GM13976 (cell line): Measurements from ENCODE around the gene GORASP1.

Experiments
- DNase-seq: peaks from one replicate; pipeline ENCODE4 v3.0.0; 2012; ENCODE audit warnings: low spot score
- CTCF ChIP-seq: IDR thresholded peaks from 2 replicates; pipeline ENCODE4 v1.5.1; 2012; ENCODE audit warnings: borderline replicate concordance, mild to moderate bottlenecking; ENCODE audit not compliant: insufficient read depth; ENCODE audit errors: extremely low read depth, missing control alignments, control extremely low read depth
- in situ Hi-C: fragments of 300-500 bp; cut with MboI; formaldehyde crosslinking; loops from one replicate; pipeline ENCODE4 v1.12.0; 2022; ENCODE audit warnings: low sequenced_read_pairs, mixed read lengths, inconsistent platforms; ENCODE audit not compliant: unreplicated experiment

GORASP1 gene

GRCh38 chr3:39144748-39145380, 37.4 kb upstream of the GORASP1 start:
- no peak for TF ChIP-seq CTCF
- in situ Hi-C loops = no loop called here
- DNase-seq = no peak

- in situ Hi-C loops = no loop called here
- TF ChIP-seq CTCF = no peak
- DNase-seq = no peak
These were observed 36.8 kb upstream of the GORASP1 start for GRCh38 chr3:39144095-39144747.

- no peak for TF ChIP-seq CTCF
- DNase-seq = no peak
- in situ Hi-C loops = no loop called here
These were observed 35.8 kb upstream of the GORASP1 start for GRCh38 chr3:39143051-39143885.

GRCh38 chr3:39142067-39142466, 34.6 kb upstream of the GORASP1 start:
- TF ChIP-seq CTCF = no peak
- in situ Hi-C loops = no loop called here
- no peak for DNase-seq

GRCh38 chr3:39141171-39141995, 34.0 kb upstream of the GORASP1 start:
- peak; percentile 24 for DNase-seq
- in situ Hi-C loops = no loop called here
- no peak for TF ChIP-seq CTCF

GRCh38 chr3:39140341-39140971, 33.0 kb upstream of the GORASP1 start:
- TF ChIP-seq CTCF = no peak
- in situ Hi-C loops = no loop called here

More at GRCh38 chr3:39140341-39140971, 33.0 kb upstream of the GORASP1 start:
- no peak for DNase-seq
